ENCODE measurements around the gene ATP6V1G3. TPM values are rescaled to one million over a fixed set of nuclear protein-coding genes. Genes with fewer than 3 reads are reported as not detected.
A peak's percentile ranks its signal among the peaks of the same experiment; 100 is the strongest.

ATP6V1G3 gene
- total RNA-seq, 1 donor from 2014 or later = not detected

DNA sequence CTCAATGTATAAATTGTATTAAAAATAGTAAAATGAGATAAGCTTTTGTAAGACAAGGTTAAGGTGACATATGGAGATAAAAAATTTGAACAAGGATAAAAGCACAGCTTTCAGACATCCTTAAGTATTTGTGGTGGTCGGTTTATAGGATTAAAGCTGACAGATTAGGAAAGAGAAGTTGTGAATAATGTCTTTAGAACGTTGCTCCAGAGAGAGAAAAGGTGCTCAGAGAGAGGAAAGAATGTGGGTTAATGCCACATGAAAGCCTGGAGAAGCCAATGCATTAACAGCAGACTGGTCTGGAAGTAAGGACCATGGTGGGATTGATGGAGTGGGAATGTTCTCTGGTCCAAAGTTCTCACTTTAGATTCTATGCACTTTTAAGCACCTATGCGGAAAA is 44.8 kb downstream of the ATP6V1G3 start:
- Histone ChIP-seq H3K36me3 (ENCODE audit: insufficient read depth, low read length) (no peaks in the 10 kb centered on the region), H3K9me3 (ENCODE audit: insufficient read depth, low read depth, low read length) (no peaks in the 10 kb centered on the region), H3K4me2 (ENCODE audit: low read length) (peak overlapping the region; percentile 12), H3K79me2 (ENCODE audit: insufficient read depth, low read length) (no peaks in the 10 kb centered on the region), H2AFZ (ENCODE audit: low read depth, low read length) (no peak overlapping the region), H3K4me3 (ENCODE audit: insufficient read depth, low read depth, low read length) (no peak overlapping the region), H4K20me1 (ENCODE audit: insufficient read depth, low read length) (no peaks in the 10 kb centered on the region), H3K27me3 (ENCODE audit: insufficient read depth, low read length) (no peaks in the 10 kb centered on the region), H3K4me1 (ENCODE audit: insufficient read depth, low read length) (peaks cover 41% of the 10 kb centered on the region), H3K9ac (ENCODE audit: low read length) (no peak overlapping the region), H3K27ac (ENCODE audit: low read depth, low read length) (peak overlapping the region; percentile 51)
- DNase-seq (ENCODE audit: low read depth) = peak; percentile 94
- no peaks in the 10 kb centered on the region for H3K9me3 Mint-ChIP-seq (ENCODE audit: unreplicated experiment)
- H3K27me3 Mint-ChIP-seq (ENCODE audit: low read depth, unreplicated experiment) = no peaks in the 10 kb centered on the region
- H3K4me3 Mint-ChIP-seq (ENCODE audit: unreplicated experiment) = no peak overlapping the region
- H3K4me1 Mint-ChIP-seq (ENCODE audit: low read depth, unreplicated experiment) = peaks cover 29% of the 10 kb centered on the region
- FAIRE-seq = peak; percentile 20
- H3K36me3 Mint-ChIP-seq (ENCODE audit: low read depth, unreplicated experiment) = no peaks in the 10 kb centered on the region
- TF ChIP-seq EZH2 (IDR thresholded peaks at IDR 0.05; ENCODE audit: insufficient read depth, low read length) (no peak), CTCF (IDR thresholded peaks at IDR 0.05; ENCODE audit: insufficient read depth, low read depth, low read length) (no peak)
- no peak overlapping the region for H3K27ac Mint-ChIP-seq (ENCODE audit: unreplicated experiment)

DNA sequence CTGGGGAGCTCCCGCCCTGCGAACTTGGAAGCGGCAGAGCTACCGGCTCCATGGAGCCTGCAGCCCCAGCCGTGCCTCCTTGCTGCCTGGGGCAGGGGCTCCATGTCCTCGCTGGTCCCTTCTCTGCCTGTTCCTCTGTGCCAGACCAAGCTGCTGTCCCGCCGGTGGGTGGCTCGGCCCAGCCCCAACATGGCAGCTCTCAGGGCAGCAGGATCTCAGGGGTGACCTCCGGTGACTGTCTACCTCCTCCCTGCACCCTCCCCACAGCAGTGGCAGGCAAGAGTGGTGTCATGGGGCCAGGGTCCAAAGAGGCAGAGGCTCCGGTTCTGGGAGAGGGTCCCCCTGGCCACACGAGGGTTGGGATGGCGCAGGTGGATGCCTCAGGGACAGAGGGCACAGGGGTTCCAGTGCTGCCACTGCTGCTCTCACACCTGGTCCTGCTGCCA is 45.8 kb downstream of the ATP6V1G3 start:
- FAIRE-seq = no peak
- Histone ChIP-seq H3K9ac (ENCODE audit: low read length) (no peak overlapping the region), H3K36me3 (ENCODE audit: insufficient read depth, low read length) (no peaks in the 10 kb centered on the region), H3K4me3 (ENCODE audit: insufficient read depth, low read depth, low read length) (no peak overlapping the region), H4K20me1 (ENCODE audit: insufficient read depth, low read length) (no peaks in the 10 kb centered on the region), H3K79me2 (ENCODE audit: insufficient read depth, low read length) (no peaks in the 10 kb centered on the region), H3K4me2 (ENCODE audit: low read length) (no peak overlapping the region), H3K9me3 (ENCODE audit: insufficient read depth, low read depth, low read length) (no peaks in the 10 kb centered on the region), H3K27me3 (ENCODE audit: insufficient read depth, low read length) (no peaks in the 10 kb centered on the region), H3K4me1 (ENCODE audit: insufficient read depth, low read length) (peaks cover 41% of the 10 kb centered on the region), H3K27ac (ENCODE audit: low read depth, low read length) (no peak overlapping the region), H2AFZ (ENCODE audit: low read depth, low read length) (no peak overlapping the region)
- Mint-ChIP-seq H3K4me3 (ENCODE audit: unreplicated experiment) (no peak overlapping the region), H3K27ac (ENCODE audit: unreplicated experiment) (no peak overlapping the region), H3K27me3 (ENCODE audit: low read depth, unreplicated experiment) (peaks cover 2% of the 10 kb centered on the region), H3K4me1 (ENCODE audit: low read depth, unreplicated experiment) (peaks cover 29% of the 10 kb centered on the region), H3K36me3 (ENCODE audit: low read depth, unreplicated experiment) (no peaks in the 10 kb centered on the region), H3K9me3 (ENCODE audit: unreplicated experiment) (no peaks in the 10 kb centered on the region)
- TF ChIP-seq EZH2 (IDR thresholded peaks at IDR 0.05; ENCODE audit: insufficient read depth, low read length) (no peak), CTCF (IDR thresholded peaks at IDR 0.05; ENCODE audit: insufficient read depth, low read depth, low read length) (no peak)
- no peak for DNase-seq (ENCODE audit: low read depth)

- Histone ChIP-seq H3K27ac (ENCODE audit: low read depth, low read length) (no peak overlapping the region), H3K36me3 (ENCODE audit: insufficient read depth, low read length) (no peaks in the 10 kb centered on the region), H3K4me2 (ENCODE audit: low read length) (no peak overlapping the region), H3K79me2 (ENCODE audit: insufficient read depth, low read length) (no peaks in the 10 kb centered on the region), H3K9ac (ENCODE audit: low read length) (no peak overlapping the region), H4K20me1 (ENCODE audit: insufficient read depth, low read length) (no peaks in the 10 kb centered on the region), H3K4me1 (ENCODE audit: insufficient read depth, low read length) (peaks cover 41% of the 10 kb centered on the region), H2AFZ (ENCODE audit: low read depth, low read length) (no peak overlapping the region), H3K27me3 (ENCODE audit: insufficient read depth, low read length) (no peaks in the 10 kb centered on the region), H3K4me3 (ENCODE audit: insufficient read depth, low read depth, low read length) (no peak overlapping the region), H3K9me3 (ENCODE audit: insufficient read depth, low read depth, low read length) (no peaks in the 10 kb centered on the region)
- Mint-ChIP-seq H3K27me3 (ENCODE audit: low read depth, unreplicated experiment) (peaks cover 2% of the 10 kb centered on the region), H3K27ac (ENCODE audit: unreplicated experiment) (no peak overlapping the region), H3K9me3 (ENCODE audit: unreplicated experiment) (no peaks in the 10 kb centered on the region), H3K4me1 (ENCODE audit: low read depth, unreplicated experiment) (peaks cover 26% of the 10 kb centered on the region), H3K4me3 (ENCODE audit: unreplicated experiment) (no peak overlapping the region), H3K36me3 (ENCODE audit: low read depth, unreplicated experiment) (no peaks in the 10 kb centered on the region)
- TF ChIP-seq EZH2 (IDR thresholded peaks at IDR 0.05; ENCODE audit: insufficient read depth, low read length) = no peak
- TF ChIP-seq CTCF (IDR thresholded peaks at IDR 0.05; ENCODE audit: insufficient read depth, low read depth, low read length) = no peak
- DNase-seq (ENCODE audit: low read depth) (no peak), FAIRE-seq (no peak)
Observed at GRCh38 chr1:198494139-198494538, 46.3 kb downstream of the ATP6V1G3 start.
